Upper lobe of left lung (tissue), 6 donors: Measurements from ENCODE around the gene MAP6D1. TPM values are rescaled to one million over a fixed set of nuclear protein-coding genes. Genes with fewer than 3 reads are reported as not detected.
"Not testable (repeated sequence)": the region's sequence is repeated elsewhere in the genome, so short reads cannot be mapped to it uniquely, and the experiment has no call there.

Source experiments
- ATAC-seq, 2 donors: fragments of 200-7000 bp; cut with Tn5 transposase; one replicate each; pipeline ENCODE4 v1.9.1; 2022; ENCODE audit warnings: mild to moderate bottlenecking in 2 of 2, moderate library complexity in 2 of 2; ENCODE audit not compliant: low FRiP score in 2 of 2
- DNase-seq, 2 donors: peaks; one replicate each; pipeline ENCODE4 v3.0.0-alpha.2; 2019 to 2020
- H3K27ac ChIP-seq, 4 donors: fragments of 200-600 bp; sonication (generic); one replicate each; pipeline ENCODE4 v1.5.1; 2016 to 2019
- H3K27me3 ChIP-seq, 4 donors: fragments of 200-600 bp; sonication (generic); one replicate each; pipeline ENCODE4 v1.5.1; 2017 to 2019
- H3K36me3 ChIP-seq, 4 donors: fragments of 200-600 bp; sonication (generic); one replicate each; pipeline ENCODE4 v1.5.1; 2016 to 2019
- H3K4me1 ChIP-seq, 4 donors: fragments of 200-600 bp; sonication (generic); one replicate each; pipeline ENCODE4 v1.5.1; 2018 to 2019
- H3K4me3 ChIP-seq, 4 donors: fragments of 200-600 bp; sonication (generic); one replicate each; pipeline ENCODE4 v1.5.1; 2017 to 2019; ENCODE audit warnings: mild to moderate bottlenecking in 2 of 4, moderate library complexity in 1 of 4
- H3K9me3 ChIP-seq, 4 donors: fragments of 200-600 bp; sonication (generic); one replicate each; pipeline ENCODE4 v1.5.1; 2018 to 2019
- EP300 ChIP-seq, 4 donors: sonication (generic); formaldehyde crosslinking; IDR thresholded peaks; one replicate each; pipeline ENCODE4 v1.5.1; 2017; ENCODE audit warnings: antibody characterized with exemption in 4 of 4, control low read depth in 2 of 4
- POLR2A ChIP-seq, 4 donors: fragments of 450-650 bp; IDR thresholded peaks; one replicate each; pipeline ENCODE4 v1.5.1; 2016 to 2017; ENCODE audit warnings: antibody characterized with exemption in 4 of 4, mild to moderate bottlenecking in 2 of 4
- POLR2AphosphoS5 ChIP-seq, 2 donors: sonication (generic); formaldehyde crosslinking; IDR thresholded peaks; one replicate each; pipeline ENCODE4 v1.5.1; 2017; ENCODE audit warnings: antibody characterized with exemption in 2 of 2
- whole genome bisulfite sequencing, 2 donors: methylation state at CpG; one replicate each; pipeline ENCODE4 v1.1.5; 2017 to 2018; 5-methylcytosine and 5-hydroxymethylcytosine counted together
- total RNA-seq, 6 donors: library from RNA; depleted of rRNA in 4 of 6; stranded (reverse); fragments of >200 nt in 4 of 6; gene quantifications; one replicate each; pipeline versions ENCODE4 v1.1.0 to v1.2.1, GENCODE V29; 2016 to 2021
- TF ChIP-seq, protein P1 (sequence below), 6 experiments: fragments of 450-650 bp in 4 of 6; fragments of 200-600 bp in 2 of 6; sonication (generic) in 2 of 6; IDR thresholded peaks; one replicate each; pipeline ENCODE4 v1.5.1; 2016 to 2019; ENCODE audit warnings: antibody characterized with exemption in 6 of 6
- donor health status: DM: no; HTN: no; CAD: no; lungs with moderate emphysema.
- donor health status: DM: no; HTN: yes; CAD: no; lungs with severe emphysema.

MAP6D1 gene
- total RNA-seq, 6 donors from 2014 or later = 0.89 to 2.8 (median 2.1) TPM; not detected in 1

DNA sequence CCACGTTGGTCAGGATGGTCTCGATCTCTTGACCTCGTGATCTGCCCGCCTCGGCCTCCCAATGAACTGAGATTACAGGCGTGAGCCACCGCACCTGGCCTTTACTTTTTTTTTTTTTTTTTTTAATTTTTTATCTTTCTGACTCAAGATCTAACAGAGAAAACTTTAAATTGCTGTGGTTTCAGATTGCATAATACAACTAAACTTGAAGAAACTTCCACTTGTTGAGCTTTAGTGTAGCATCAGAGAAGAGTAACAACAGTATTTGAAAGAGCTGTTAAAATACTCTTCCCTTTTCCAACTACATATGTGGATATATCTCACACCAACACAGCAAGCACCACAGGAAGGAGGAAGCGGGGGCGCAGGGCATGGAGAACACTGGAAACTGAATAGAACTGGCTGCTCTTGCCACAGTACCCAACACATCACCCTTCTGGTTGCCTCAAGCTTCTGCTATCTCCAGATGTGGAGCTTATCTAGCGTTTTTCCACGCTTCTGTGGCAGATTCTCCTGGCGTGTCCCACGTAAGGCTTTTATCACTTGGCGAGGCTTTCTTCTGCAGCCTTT, 45.4 kb downstream of the MAP6D1 start:
- Histone ChIP-seq H3K36me3 (peaks cover 4 to 87% (median 46%) of the 10 kb centered on the region in 4 donors), H3K4me1 (peaks cover 3 to 12% (median 8%) of the 10 kb centered on the region in 4 donors), H3K4me3 (no peak overlapping the region), H3K27me3 (no peaks in the 10 kb centered on the region), H3K27ac (no peak overlapping the region), H3K9me3 (no peaks in the 10 kb centered on the region)
- WGBS, 2 donors = 80 to 84% methylated on average over 14 of the region's 14 CpGs
- no peak for TF ChIP-seq POLR2A (IDR thresholded peaks at IDR 0.05)
- no peak for TF ChIP-seq POLR2AphosphoS5 (IDR thresholded peaks at IDR 0.05)
- TF ChIP-seq EP300 (IDR thresholded peaks at IDR 0.05) = no peak
- TF ChIP-seq, protein P1, sequence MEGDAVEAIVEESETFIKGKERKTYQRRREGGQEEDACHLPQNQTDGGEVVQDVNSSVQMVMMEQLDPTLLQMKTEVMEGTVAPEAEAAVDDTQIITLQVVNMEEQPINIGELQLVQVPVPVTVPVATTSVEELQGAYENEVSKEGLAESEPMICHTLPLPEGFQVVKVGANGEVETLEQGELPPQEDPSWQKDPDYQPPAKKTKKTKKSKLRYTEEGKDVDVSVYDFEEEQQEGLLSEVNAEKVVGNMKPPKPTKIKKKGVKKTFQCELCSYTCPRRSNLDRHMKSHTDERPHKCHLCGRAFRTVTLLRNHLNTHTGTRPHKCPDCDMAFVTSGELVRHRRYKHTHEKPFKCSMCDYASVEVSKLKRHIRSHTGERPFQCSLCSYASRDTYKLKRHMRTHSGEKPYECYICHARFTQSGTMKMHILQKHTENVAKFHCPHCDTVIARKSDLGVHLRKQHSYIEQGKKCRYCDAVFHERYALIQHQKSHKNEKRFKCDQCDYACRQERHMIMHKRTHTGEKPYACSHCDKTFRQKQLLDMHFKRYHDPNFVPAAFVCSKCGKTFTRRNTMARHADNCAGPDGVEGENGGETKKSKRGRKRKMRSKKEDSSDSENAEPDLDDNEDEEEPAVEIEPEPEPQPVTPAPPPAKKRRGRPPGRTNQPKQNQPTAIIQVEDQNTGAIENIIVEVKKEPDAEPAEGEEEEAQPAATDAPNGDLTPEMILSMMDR (IDR thresholded peaks at IDR 0.05) = no peak
- ATAC-seq (peak in 1 of 2 donors; percentile 71), DNase-seq (peak in 1 of 2 donors; percentile 66)

DNA sequence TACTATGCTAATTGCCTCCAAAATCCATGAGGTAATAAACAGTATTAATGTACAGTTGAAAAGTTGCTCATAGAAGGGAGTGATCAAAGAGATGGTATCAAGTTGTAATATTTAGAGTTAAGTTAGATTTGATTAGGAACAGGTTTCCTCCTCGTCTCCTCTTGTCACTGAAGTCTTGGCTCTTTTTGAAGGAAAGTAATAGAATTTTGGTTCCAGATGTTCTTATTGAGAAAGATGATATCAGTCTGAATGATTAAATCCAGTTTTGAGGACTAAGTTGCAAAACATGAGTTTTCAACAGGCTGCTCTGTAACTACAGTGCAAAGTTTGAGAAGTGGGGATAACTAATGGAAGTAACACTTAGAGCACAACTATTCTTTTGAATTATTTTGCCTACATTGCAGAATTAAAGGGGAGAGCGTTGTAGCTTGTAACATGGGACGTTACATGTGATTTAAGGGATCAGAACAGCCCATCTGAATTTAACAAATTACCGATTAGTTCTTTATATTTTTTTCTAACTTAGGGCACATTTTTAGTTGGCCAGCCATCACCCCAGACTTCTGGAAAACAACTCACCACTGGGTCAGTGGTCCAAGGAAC, 48.3 kb downstream of the MAP6D1 start:
- H3K27me3 ChIP-seq = no peaks in the 10 kb centered on the region
- no peak overlapping the region for H3K4me3 ChIP-seq
- ATAC-seq (no peak), DNase-seq (no peak)
- no peaks in the 10 kb centered on the region for H3K9me3 ChIP-seq
- no peaks in the 10 kb centered on the region for H3K4me1 ChIP-seq
- H3K36me3 ChIP-seq = peaks cover 13 to 98% (median 59%) of the 10 kb centered on the region in 4 donors
- TF ChIP-seq POLR2A (IDR thresholded peaks at IDR 0.05) = no peak
- TF ChIP-seq EP300 (IDR thresholded peaks at IDR 0.05) = no peak
- TF ChIP-seq, protein P1 (IDR thresholded peaks at IDR 0.05) = no peak
- TF ChIP-seq POLR2AphosphoS5 (IDR thresholded peaks at IDR 0.05) = no peak
- WGBS, 2 donors = 95 to 96% methylated on average over 4 of the region's 4 CpGs
- H3K27ac ChIP-seq = no peak overlapping the region

DNA sequence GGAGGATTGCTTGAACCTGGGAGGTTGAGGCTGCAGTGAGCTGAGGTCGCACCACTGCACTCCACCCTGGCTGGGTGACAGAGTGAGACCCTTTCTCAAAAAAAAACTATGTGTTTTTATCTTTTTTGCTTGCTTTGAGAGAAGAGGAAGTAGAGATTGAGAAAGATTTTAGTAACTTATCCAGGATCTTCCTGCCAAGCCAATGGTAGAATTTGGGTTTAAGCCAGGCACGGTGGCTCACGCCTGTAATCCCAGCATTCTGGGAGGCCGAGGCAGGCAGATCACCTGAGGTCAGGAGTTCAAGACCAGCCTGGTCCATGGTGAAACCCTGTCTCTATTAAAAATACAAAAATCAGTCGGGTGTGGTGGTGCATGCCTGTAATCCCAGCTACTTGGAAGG, 48.9 kb downstream of the MAP6D1 start:
- DNase-seq, H3K4me1 ChIP-seq, H3K4me3 ChIP-seq, H3K9me3 ChIP-seq, ATAC-seq, H3K27me3 ChIP-seq: not testable (repeated sequence)
- H3K27ac ChIP-seq = peak overlapping the region in 1 of 4 donors; percentile 14
- 67 to 75% methylated on average over 5 of the region's 5 CpGs for WGBS, 2 donors
- peaks cover 13 to 94% (median 60%) of the 10 kb centered on the region in 4 donors for H3K36me3 ChIP-seq

DNA sequence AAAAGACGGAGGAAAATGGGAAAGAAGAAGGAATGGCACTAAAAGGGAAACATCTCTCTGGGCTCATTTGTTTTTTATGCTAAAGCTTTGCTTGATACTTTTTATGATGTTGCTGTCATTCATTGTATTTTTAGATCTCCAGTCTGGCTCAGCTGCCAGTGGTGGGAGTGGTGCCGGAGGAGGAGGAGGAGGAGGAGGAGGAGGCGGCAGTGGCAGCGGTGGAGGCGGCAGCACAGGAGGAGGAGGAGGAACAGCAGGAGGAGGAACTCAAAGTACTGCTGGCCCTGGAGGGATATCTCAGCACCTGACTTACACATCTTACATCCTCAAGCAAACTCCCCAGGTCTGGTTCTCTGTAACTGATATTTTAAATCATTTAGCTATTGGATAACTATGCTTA, 49.6 kb downstream of the MAP6D1 start:
- TF ChIP-seq POLR2AphosphoS5 (IDR thresholded peaks at IDR 0.05) (no peak), EP300 (IDR thresholded peaks at IDR 0.05) (no peak), POLR2A (IDR thresholded peaks at IDR 0.05) (no peak)
- TF ChIP-seq, protein P1 (IDR thresholded peaks at IDR 0.05) = no peak
- DNase-seq (peak; percentile 28 to 43), ATAC-seq (no peak)
- no peak overlapping the region for H3K27ac ChIP-seq
- no peaks in the 10 kb centered on the region for H3K27me3 ChIP-seq
- H3K4me1 ChIP-seq = no peaks in the 10 kb centered on the region
- H3K9me3 ChIP-seq = no peaks in the 10 kb centered on the region
- H3K36me3 ChIP-seq = peaks cover 15 to 88% (median 60%) of the 10 kb centered on the region in 4 donors
- WGBS, 2 donors = 62 to 73% methylated on average over 5 of the region's 5 CpGs
- H3K4me3 ChIP-seq = no peak overlapping the region

DNA sequence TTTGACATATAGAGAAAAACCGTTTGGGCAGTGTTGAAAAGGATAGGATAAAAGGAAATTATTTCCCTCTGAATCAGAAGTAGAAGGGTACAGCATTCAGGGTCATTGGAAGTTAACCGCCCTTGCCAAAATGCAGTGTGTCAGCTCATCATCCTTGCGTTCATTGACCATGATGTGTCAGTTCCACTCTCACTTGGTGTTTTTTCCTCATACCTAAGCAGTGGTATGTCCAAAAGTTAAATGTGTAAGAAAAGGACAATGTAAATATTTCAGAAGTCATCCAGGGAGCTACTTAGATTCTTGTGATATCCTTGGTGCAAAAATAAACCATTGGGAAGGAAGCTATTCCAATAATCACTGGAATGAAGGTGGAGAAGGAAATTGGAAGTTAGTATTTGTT, 50.7 kb downstream of the MAP6D1 start:
- WGBS, 2 donors = 86 to 87% methylated on average over 3 of the region's 3 CpGs

More for the DNA sequence above, 50.7 kb downstream of the MAP6D1 start:
- H3K27me3 ChIP-seq = no peaks in the 10 kb centered on the region
- H3K9me3 ChIP-seq = no peaks in the 10 kb centered on the region
- no peak for DNase-seq
- H3K4me3 ChIP-seq = no peak overlapping the region
- H3K27ac ChIP-seq = no peak overlapping the region
- no peaks in the 10 kb centered on the region for H3K4me1 ChIP-seq
- ATAC-seq = no peak
- no peak for TF ChIP-seq POLR2AphosphoS5 (IDR thresholded peaks at IDR 0.05)
- TF ChIP-seq POLR2A (IDR thresholded peaks at IDR 0.05) = no peak
- no peak for TF ChIP-seq EP300 (IDR thresholded peaks at IDR 0.05)
- TF ChIP-seq, protein P1 (IDR thresholded peaks at IDR 0.05) = no peak
- H3K36me3 ChIP-seq = peaks cover 17 to 76% (median 55%) of the 10 kb centered on the region in 4 donors
